ENCODE results near the gene SPATA33. TPM values are rescaled to one million over a fixed set of nuclear protein-coding genes. Genes with fewer than 3 reads are reported as not detected.

SPATA33 gene
- total and polyA plus RNA-seq, 2 donors (not counting 1 experiment from before 2014, with no cell fraction given): 3.6 to 15.0 TPM

GRCh38 chr16:89617036-89617435 is 40.6 kb upstream of the SPATA33 start:
- DNase-seq: no peak

More at GRCh38 chr16:89617036-89617435, 40.6 kb upstream of the SPATA33 start:
- intact Hi-C loops (cut with micrococcal nuclease): loop anchor here (2.0 kb wide), 1 partner anchor 244 kb away; no protein-coding TSS in a partner anchor
- Histone ChIP-seq H3K27me3 (replicated peaks in 1 of 4; ENCODE audit: control extremely low read depth in 1 of 4, control insufficient read depth in 3 of 4, insufficient read depth in 4 of 4, low read length in 3 of 4) (peaks cover 0 to 4% (median 0%) of the 10 kb centered on the region in 4 experiments), H2AFZ (ENCODE audit: insufficient read depth, low read depth, low read length, poor library complexity, severe bottlenecking) (no peak overlapping the region), H4K20me1 (ENCODE audit: control insufficient read depth, insufficient read depth, low read length, poor library complexity, severe bottlenecking) (no peaks in the 10 kb centered on the region), H3K4me1 (ENCODE audit: control insufficient read depth in 2 of 2, insufficient read depth in 2 of 2, low read length in 2 of 2) (peaks cover 0 to 8% of the 10 kb centered on the region in 2 donors), H3K79me2 (ENCODE audit: control insufficient read depth, insufficient read depth, low read length) (no peaks in the 10 kb centered on the region), H3K4me3 (ENCODE audit: control extremely low read depth in 1 of 5, extremely low read depth in 1 of 5, insufficient read depth in 1 of 5, low read depth in 2 of 5, low read length in 4 of 5) (no peak overlapping the region), H3K9ac (ENCODE audit: low read length) (no peak overlapping the region), H3K4me2 (replicated peaks; ENCODE audit: low read depth, low read length, poor library complexity, severe bottlenecking) (no peak overlapping the region), H3K36me3 (replicated peaks in 1 of 2; ENCODE audit: control extremely low read depth in 1 of 2, control insufficient read depth in 1 of 2, extremely low read depth in 1 of 2, insufficient read depth in 2 of 2, low read length in 1 of 2) (no peaks in the 10 kb centered on the region), H3K27ac (ENCODE audit: low read length in 2 of 2) (peak overlapping the region; percentile 24 to 58), H3K9me3 (ENCODE audit: control extremely low read depth in 1 of 3, control insufficient read depth in 2 of 3, insufficient read depth in 1 of 3, low read length in 2 of 3) (peaks cover 0 to 12% (median 0%) of the 10 kb centered on the region in 3 donors)
- Mint-ChIP-seq H3K4me3 (no peak overlapping the region), H3K9me3 (ENCODE audit: insufficient read depth) (no peaks in the 10 kb centered on the region), H3K27ac (no peak overlapping the region), H3K27me3 (peaks cover 9% of the 10 kb centered on the region), H3K4me1 (peaks cover 9% of the 10 kb centered on the region)
- TF ChIP-seq CTCF (IDR thresholded peaks at IDR 0.05) (no peak), EZH2 (IDR thresholded peaks at IDR 0.05; ENCODE audit: borderline replicate concordance, insufficient read depth, low read depth, low read length, poor library complexity, severe bottlenecking) (no peak)
- ATAC-seq (ENCODE audit: low read depth): no peak
- ChIA-PET CTCF (no interaction called here), POLR2A (no interaction called here)
- WGBS (ENCODE audit: insufficient coverage): 74% methylated on average over 6 of the region's 6 CpGs

Data from B cell (primary cell).